HG03280 (cell line): ENCODE measurements around the gene NT5C.
"Not testable (repeated sequence)": the region's sequence is repeated elsewhere in the genome, so short reads cannot be mapped to it uniquely, and the experiment has no call there.

Source experiments
- ATAC-seq: cut with Tn5 transposase; IDR thresholded peaks from one replicate; pipeline ENCODE4 v1.9.1; 2021; ENCODE audit warnings: mild to moderate bottlenecking, moderate library complexity; ENCODE audit not compliant: unreplicated experiment

Gene NT5C

GRCh38 chr17:75131278-75132017 is at the start of gene NT5C:
Gene NT5C, minus strand, starts transcription at chr17:75131742. Its CDS starts 35 bp downstream, at chr17:75131707.
- peak; percentile 82 for ATAC-seq

GRCh38 chr17:75181110-75181509 is 49.6 kb upstream of the NT5C start:
- no peak for ATAC-seq

GRCh38 chr17:75178453-75178852 is 46.9 kb upstream of the NT5C start:
- no peak for ATAC-seq

- no peak for ATAC-seq
Observed at GRCh38 chr17:75176625-75177024, 45.1 kb upstream of the NT5C start.

GRCh38 chr17:75174996-75175395 is 43.5 kb upstream of the NT5C start:
- no peak for ATAC-seq

GRCh38 chr17:75173526-75173925 is 42.0 kb upstream of the NT5C start:
- no peak for ATAC-seq

- no peak for ATAC-seq
Observed at GRCh38 chr17:75168998-75169397, 37.5 kb upstream of the NT5C start.

GRCh38 chr17:75164606-75165005 is 33.1 kb upstream of the NT5C start:
- not testable (repeated sequence) for ATAC-seq

- no peak for ATAC-seq
Observed at GRCh38 chr17:75163074-75163473, 31.5 kb upstream of the NT5C start.

- ATAC-seq: no peak
Observed at GRCh38 chr17:75160211-75160610, 28.7 kb upstream of the NT5C start.

GRCh38 chr17:75159196-75160031 is 27.9 kb upstream of the NT5C start:
- ATAC-seq: no peak

GRCh38 chr17:75158480-75158879 is 26.9 kb upstream of the NT5C start:
- not testable (repeated sequence) for ATAC-seq

GRCh38 chr17:75155191-75155601 is 23.7 kb upstream of the NT5C start:
- ATAC-seq: no peak

- ATAC-seq: peak; percentile 95
Observed at GRCh38 chr17:75154195-75155106, 22.9 kb upstream of the NT5C start, which contains the start of gene JPT1. Gene JPT1, minus strand, starts transcription at chr17:75154512. Its CDS starts 115 bp downstream, at chr17:75154397.

- ATAC-seq: peak; percentile 10
Observed at GRCh38 chr17:75153780-75154194, 22.2 kb upstream of the NT5C start.

GRCh38 chr17:75152922-75153779 is 21.6 kb upstream of the NT5C start:
- no peak for ATAC-seq

- no peak for ATAC-seq
Observed at GRCh38 chr17:75152523-75152921, 21.0 kb upstream of the NT5C start.

GRCh38 chr17:75151930-75152329 is 20.4 kb upstream of the NT5C start:
- ATAC-seq: no peak

GRCh38 chr17:75147878-75148546 is 16.5 kb upstream of the NT5C start:
- ATAC-seq: no peak
